IMR-90 (cell line): Measurements from ENCODE around the gene SLC28A2. TPM values are rescaled to one million over a fixed set of nuclear protein-coding genes. Genes with fewer than 3 reads are reported as not detected.

Experiments
- ATAC-seq: fragments of 200-7000 bp; cut with Tn5 transposase; 2 replicates; pipeline ENCODE4 v1.9.1; 2020; ENCODE audit warnings: low read depth, mild to moderate bottlenecking, moderate library complexity
- BruUV-seq: library from RNA; stranded (reverse); fragments of 400-500 nt; replicated peaks from 2 replicates; lab custom pipeline; 2021; lab: Mats Ljungman, UMichigan
- CTCF ChIA-PET: fragments of 300-600 bp; formaldehyde crosslinking; extraction: SDS; loops from one replicate; lab custom pipeline; 2021; ENCODE audit warnings: antibody characterized with exemption; lab: Yijun Ruan, JAX
- POLR2A ChIA-PET: fragments of 300-600 bp; sonication (Branson Sonifier 250); formaldehyde crosslinking; loops from one replicate; lab custom pipeline; 2022; ENCODE audit warnings: antibody characterized with exemption; ENCODE audit not compliant: unreplicated experiment; lab: Charles Lee
- DNase-seq: peaks from one replicate; pipeline ENCODE4 v3.0.0; 2013
- H2AFZ ChIP-seq: replicated peaks from 2 replicates; pipeline ENCODE3; 2013; ENCODE audit warnings: low read length, mild to moderate bottlenecking; ENCODE audit not compliant: poor library complexity
- H2AK5ac ChIP-seq: 2 replicates; pipeline ENCODE4 v1.6.1; 2013; ENCODE audit warnings: low read depth, low read length, inconsistent platforms
- H2AK9ac ChIP-seq: replicated peaks from 2 replicates; pipeline ENCODE3; 2013; ENCODE audit warnings: mild to moderate bottlenecking, low read depth, low read length, moderate library complexity; ENCODE audit not compliant: poor library complexity
- H2BK120ac ChIP-seq: 2 replicates; pipeline ENCODE4 v1.6.1; 2013; ENCODE audit warnings: low read depth, low read length, inconsistent platforms
- H2BK15ac ChIP-seq: 3 replicates; pipeline ENCODE4 v1.6.1; 2013; ENCODE audit warnings: low read depth, low read length, inconsistent platforms
- H2BK20ac ChIP-seq: 2 replicates; pipeline ENCODE4 v1.6.1; 2013; ENCODE audit warnings: low read depth, mild to moderate bottlenecking, inconsistent platforms, low read length, moderate library complexity
- H2BK5ac ChIP-seq: 2 replicates; pipeline ENCODE4 v1.6.1; 2013; ENCODE audit warnings: mild to moderate bottlenecking, low read depth, low read length, inconsistent platforms; ENCODE audit not compliant: poor library complexity, severe bottlenecking
- H3K14ac ChIP-seq: replicated peaks from 2 replicates; pipeline ENCODE4 v1.6.1; 2013; ENCODE audit warnings: low read depth, low read length, inconsistent platforms
- H3K18ac ChIP-seq: 2 replicates; pipeline ENCODE4 v1.6.1; 2013; ENCODE audit warnings: low read depth, low read length, control low read depth
- H3K23ac ChIP-seq: 2 replicates; pipeline ENCODE4 v1.6.1; 2013; ENCODE audit warnings: low read depth, low read length, inconsistent platforms
- H3K27ac ChIP-seq: 2 replicates; pipeline ENCODE4 v1.5.1; 2013; ENCODE audit warnings: mild to moderate bottlenecking, control low read depth, low read length; ENCODE audit not compliant: insufficient read depth
- H3K27me3 ChIP-seq: 2 replicates; pipeline ENCODE4 v1.6.1; 2013; ENCODE audit warnings: low read length; ENCODE audit not compliant: control insufficient read depth, insufficient read depth
- H3K36me3 ChIP-seq: 2 replicates; pipeline ENCODE4 v1.6.1; 2013; ENCODE audit warnings: low read length, mixed read lengths; ENCODE audit not compliant: control insufficient read depth, insufficient read depth
- H3K4ac ChIP-seq: 2 replicates; pipeline ENCODE4 v1.6.1; 2013; ENCODE audit warnings: low read depth, low read length, inconsistent platforms
- H3K4me1 ChIP-seq: 2 replicates; pipeline ENCODE4 v1.6.1; 2013; ENCODE audit warnings: low read length, mixed read lengths; ENCODE audit not compliant: control insufficient read depth, insufficient read depth
- H3K4me2 ChIP-seq: 2 replicates; pipeline ENCODE4 v1.6.1; 2013; ENCODE audit warnings: low read depth, mild to moderate bottlenecking, control low read depth, low read length, moderate library complexity
- H3K4me3 ChIP-seq: 2 replicates; pipeline ENCODE4 v1.5.1; 2013; ENCODE audit warnings: low read depth, mild to moderate bottlenecking, control low read depth, low read length, moderate library complexity; ENCODE audit not compliant: insufficient read depth
- H3K56ac ChIP-seq: 2 replicates; pipeline ENCODE4 v1.6.1; 2013; ENCODE audit warnings: low read length, inconsistent platforms; ENCODE audit not compliant: insufficient read depth; ENCODE audit errors: extremely low read depth
- H3K79me1 ChIP-seq, 2 experiments: 2 replicates each; pipeline ENCODE4 v1.6.1; 2013; ENCODE audit warnings: low read length in 2 of 2, inconsistent platforms in 1 of 2, low read depth in 1 of 2
- H3K9ac ChIP-seq: 2 replicates; pipeline ENCODE4 v1.6.1; 2013; ENCODE audit warnings: low read depth, low read length, control low read depth
- H3K9me1 ChIP-seq: 2 replicates; pipeline ENCODE4 v1.6.1; 2013; ENCODE audit warnings: low read length, inconsistent platforms; ENCODE audit not compliant: insufficient read depth
- H3K9me3 ChIP-seq: 2 replicates; pipeline ENCODE4 v1.6.1; 2013; ENCODE audit warnings: low read length; ENCODE audit not compliant: control insufficient read depth, insufficient read depth
- H4K20me1 ChIP-seq: 2 replicates; pipeline ENCODE4 v1.6.1; 2013; ENCODE audit warnings: low read length, inconsistent platforms; ENCODE audit not compliant: insufficient read depth
- H4K5ac ChIP-seq: 2 replicates; pipeline ENCODE4 v1.6.1; 2013; ENCODE audit warnings: mild to moderate bottlenecking, low read depth, low read length, control low read depth
- H4K8ac ChIP-seq, 2 experiments: 2 replicates each; pipeline ENCODE4 v1.6.1; 2013; ENCODE audit warnings: low read depth in 2 of 2, low read length in 2 of 2, control low read depth in 1 of 2, inconsistent platforms in 1 of 2
- H4K91ac ChIP-seq: 2 replicates; pipeline ENCODE4 v1.6.1; 2013; ENCODE audit warnings: low read depth, low read length, inconsistent platforms; ENCODE audit not compliant: insufficient read depth
- BHLHE40 ChIP-seq: fragments of 150-350 bp; IDR thresholded peaks from 2 replicates; pipeline ENCODE4 v1.6.1; 2016; ENCODE audit warnings: mild to moderate bottlenecking, low read depth, low read length
- CEBPB ChIP-seq: IDR thresholded peaks from 2 replicates; pipeline ENCODE4 v1.6.1; 2012; ENCODE audit warnings: low read depth, low read length, improper control_type of control experiment
- CHD1 ChIP-seq: IDR thresholded peaks from 2 replicates; pipeline ENCODE4 v1.6.1; 2012; ENCODE audit warnings: low read depth, low read length, improper control_type of control experiment
- FOS ChIP-seq: fragments of 150-350 bp; IDR thresholded peaks from 2 replicates; pipeline ENCODE4 v1.6.1; 2016; ENCODE audit warnings: low read depth, low read length
- MAZ ChIP-seq: IDR thresholded peaks from 2 replicates; pipeline ENCODE4 v1.6.1; 2012; ENCODE audit warnings: low read depth, mild to moderate bottlenecking, low read length, improper control_type of control experiment, moderate library complexity, borderline replicate concordance
- MXI1 ChIP-seq: IDR thresholded peaks from 2 replicates; pipeline ENCODE4 v1.6.1; 2012; ENCODE audit warnings: low read depth, mild to moderate bottlenecking, low read length, moderate library complexity, borderline replicate concordance
- NFE2L2 ChIP-seq: fragments of 150-350 bp; IDR thresholded peaks from 2 replicates; pipeline ENCODE4 v1.6.1; 2016; ENCODE audit warnings: low read depth, mild to moderate bottlenecking, low read length
- POLR2A ChIP-seq: IDR thresholded peaks from 2 replicates; pipeline ENCODE4 v1.6.1; 2012; ENCODE audit warnings: mild to moderate bottlenecking, low read depth, low read length
- RAD21 ChIP-seq: IDR thresholded peaks from 2 replicates; pipeline ENCODE4 v1.6.1; 2012; ENCODE audit warnings: low read length, improper control_type of control experiment
- RCOR1 ChIP-seq: IDR thresholded peaks from 2 replicates; pipeline ENCODE4 v1.6.1; 2012; ENCODE audit warnings: mild to moderate bottlenecking, low read length, improper control_type of control experiment; ENCODE audit not compliant: insufficient replicate concordance
- RFX5 ChIP-seq: IDR thresholded peaks from 2 replicates; pipeline ENCODE4 v1.8.0; 2012; ENCODE audit warnings: low read depth, mild to moderate bottlenecking, low read length, moderate library complexity
- SMC3 ChIP-seq: fragments of 150-350 bp; IDR thresholded peaks from 2 replicates; pipeline ENCODE4 v1.6.1; 2016; ENCODE audit warnings: low read depth, mild to moderate bottlenecking, antibody characterized with exemption, low read length, moderate library complexity
- WGBS, 2 experiments: methylation state at CpG; one replicate each; pipeline versions ENCODE4 v1.1.5 to v1.1.7; 2013; ENCODE audit warnings: missing lambda C conversion rate in 2 of 2; ENCODE audit not compliant: insufficient read length in 1 of 2; ENCODE audit errors: extremely low coverage in 2 of 2; 5-methylcytosine and 5-hydroxymethylcytosine counted together
- dilution Hi-C: fragments of 300-500 bp; cut with HindIII; formaldehyde crosslinking; loops from one replicate; pipeline ENCODE4 v1.14.3; 2018; ENCODE audit warnings: low sequenced_read_pairs; ENCODE audit not compliant: unreplicated experiment
- in situ Hi-C: fragments of 300-500 bp; cut with MboI; formaldehyde crosslinking; loops from 3 replicates; pipeline ENCODE4 v1.14.3; 2019; ENCODE audit warnings: low sequenced_read_pairs, inconsistent platforms, mixed read lengths
- intact Hi-C: fragments of 100-400 bp; cut with micrococcal nuclease; formaldehyde crosslinking; loops from 2 replicates; pipeline ENCODE4 v1.10.0; 2022
- polyA plus RNA-seq, 3 experiments: library from polyadenylated mRNA; depleted of rRNA; stranded (reverse); fragments of >200 nt; gene quantifications; 2 replicates each; pipeline ENCODE4 v1.2.3, GENCODE V29; 2012; ENCODE audit warnings: low replicate concordance in 1 of 3
- total RNA-seq: library from RNA; depleted of rRNA; stranded (reverse); fragments of >200 nt; gene quantifications from 2 replicates; pipeline ENCODE4 v1.2.3, GENCODE V29; 2012
- TF ChIP-seq, protein P1 (sequence below): fragments of 150-350 bp; IDR thresholded peaks from 2 replicates; pipeline ENCODE4 v1.6.1; 2017; ENCODE audit warnings: mild to moderate bottlenecking, antibody characterized with exemption, low read length, low read depth
- TF ChIP-seq, protein P2 (sequence below): conservative IDR thresholded peaks from 2 replicates; pipeline ENCODE4 v1.5.1; 2012; ENCODE audit warnings: mild to moderate bottlenecking, low read depth, low read length, improper control_type of control experiment
- TF ChIP-seq, protein P3 (sequence below): fragments of 150-350 bp; IDR thresholded peaks from 2 replicates; pipeline ENCODE4 v1.6.1; 2016; ENCODE audit warnings: low read depth, mild to moderate bottlenecking, low read length, moderate library complexity, borderline replicate concordance

Gene SLC28A2
- total and polyA plus RNA-seq, 2 of the 4 experiments (the other 2 are of a cell fraction): not detected

DNA sequence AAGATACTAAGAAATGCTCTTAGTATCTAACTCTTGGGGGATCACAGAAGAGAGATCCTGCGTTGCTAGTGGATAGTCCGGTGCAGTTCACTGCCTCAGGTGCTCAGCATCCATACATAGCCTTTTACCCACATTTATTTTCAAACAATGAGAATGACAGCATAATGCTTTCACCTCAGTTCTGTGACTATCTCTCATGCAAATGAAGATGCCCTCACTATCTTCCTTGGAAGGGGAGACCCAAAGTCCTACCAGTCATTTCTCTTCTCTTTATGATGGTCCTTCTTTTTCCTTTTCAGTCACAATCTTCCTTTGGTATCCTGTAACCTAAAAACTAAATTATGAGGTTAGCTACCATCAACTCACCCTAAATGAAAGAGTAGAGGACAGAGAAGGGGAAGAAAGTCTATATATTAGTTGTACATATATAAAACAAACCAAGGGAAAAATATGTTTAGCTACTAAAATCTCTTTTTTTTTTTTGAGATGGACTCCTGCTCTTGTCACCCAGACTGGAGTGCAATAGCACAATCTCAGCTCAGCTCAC, 30.9 kb upstream of the SLC28A2 start:
- Histone ChIP-seq H3K4me2 (no peak overlapping the region), H4K91ac (no peak overlapping the region), H3K4me3 (no peak overlapping the region), H3K9ac (no peak overlapping the region), H4K20me1 (no peaks in the 10 kb centered on the region), H2AFZ (no peak overlapping the region), H2BK120ac (no peak overlapping the region), H3K4me1 (no peaks in the 10 kb centered on the region), H3K36me3 (no peaks in the 10 kb centered on the region), H3K9me1 (no peaks in the 10 kb centered on the region), H3K27me3 (peaks cover 13% of the 10 kb centered on the region; the same call in 1 of the 2 replicates), H3K14ac (no peak overlapping the region), H3K9me3 (no peaks in the 10 kb centered on the region), H3K27ac (no peak overlapping the region), H3K23ac (no peak overlapping the region), H2AK5ac (no peak overlapping the region), H2BK20ac (no peak overlapping the region), H4K8ac (no peak overlapping the region), H2BK5ac (no peak overlapping the region), H3K56ac (no peak overlapping the region), H3K4ac (no peak overlapping the region), H2BK15ac (no peak overlapping the region), H4K5ac (no peak overlapping the region), H2AK9ac (no peak overlapping the region), H3K79me1 (no peaks in the 10 kb centered on the region), H3K18ac (no peak overlapping the region)
- intact Hi-C loops (no loop called here), dilution Hi-C loops (no loop called here), in situ Hi-C loops (no loop called here)
- no TSS peak for BruUV-seq
- POLR2A ChIA-PET: no interaction called here
- DNase-seq (no peak), ATAC-seq (no peak)
- no CpG with 5 or more reads among the region's 2 CpGs for WGBS, 2 experiments
- CTCF ChIA-PET: no interaction called here
- TF ChIP-seq BHLHE40: no peak
- no peak for TF ChIP-seq CEBPB
- no peak for TF ChIP-seq POLR2A
- TF ChIP-seq RAD21: no peak
- TF ChIP-seq FOS: no peak
- TF ChIP-seq SMC3: no peak
- no peak for TF ChIP-seq RCOR1
- TF ChIP-seq MXI1: no peak
- TF ChIP-seq, protein P1, sequence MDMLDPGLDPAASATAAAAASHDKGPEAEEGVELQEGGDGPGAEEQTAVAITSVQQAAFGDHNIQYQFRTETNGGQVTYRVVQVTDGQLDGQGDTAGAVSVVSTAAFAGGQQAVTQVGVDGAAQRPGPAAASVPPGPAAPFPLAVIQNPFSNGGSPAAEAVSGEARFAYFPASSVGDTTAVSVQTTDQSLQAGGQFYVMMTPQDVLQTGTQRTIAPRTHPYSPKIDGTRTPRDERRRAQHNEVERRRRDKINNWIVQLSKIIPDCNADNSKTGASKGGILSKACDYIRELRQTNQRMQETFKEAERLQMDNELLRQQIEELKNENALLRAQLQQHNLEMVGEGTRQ: no peak
- TF ChIP-seq, protein P2, sequence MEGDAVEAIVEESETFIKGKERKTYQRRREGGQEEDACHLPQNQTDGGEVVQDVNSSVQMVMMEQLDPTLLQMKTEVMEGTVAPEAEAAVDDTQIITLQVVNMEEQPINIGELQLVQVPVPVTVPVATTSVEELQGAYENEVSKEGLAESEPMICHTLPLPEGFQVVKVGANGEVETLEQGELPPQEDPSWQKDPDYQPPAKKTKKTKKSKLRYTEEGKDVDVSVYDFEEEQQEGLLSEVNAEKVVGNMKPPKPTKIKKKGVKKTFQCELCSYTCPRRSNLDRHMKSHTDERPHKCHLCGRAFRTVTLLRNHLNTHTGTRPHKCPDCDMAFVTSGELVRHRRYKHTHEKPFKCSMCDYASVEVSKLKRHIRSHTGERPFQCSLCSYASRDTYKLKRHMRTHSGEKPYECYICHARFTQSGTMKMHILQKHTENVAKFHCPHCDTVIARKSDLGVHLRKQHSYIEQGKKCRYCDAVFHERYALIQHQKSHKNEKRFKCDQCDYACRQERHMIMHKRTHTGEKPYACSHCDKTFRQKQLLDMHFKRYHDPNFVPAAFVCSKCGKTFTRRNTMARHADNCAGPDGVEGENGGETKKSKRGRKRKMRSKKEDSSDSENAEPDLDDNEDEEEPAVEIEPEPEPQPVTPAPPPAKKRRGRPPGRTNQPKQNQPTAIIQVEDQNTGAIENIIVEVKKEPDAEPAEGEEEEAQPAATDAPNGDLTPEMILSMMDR: no peak
- no peak for TF ChIP-seq NFE2L2
- TF ChIP-seq MAZ: no peak
- no peak for TF ChIP-seq RFX5
- TF ChIP-seq, protein P3, sequence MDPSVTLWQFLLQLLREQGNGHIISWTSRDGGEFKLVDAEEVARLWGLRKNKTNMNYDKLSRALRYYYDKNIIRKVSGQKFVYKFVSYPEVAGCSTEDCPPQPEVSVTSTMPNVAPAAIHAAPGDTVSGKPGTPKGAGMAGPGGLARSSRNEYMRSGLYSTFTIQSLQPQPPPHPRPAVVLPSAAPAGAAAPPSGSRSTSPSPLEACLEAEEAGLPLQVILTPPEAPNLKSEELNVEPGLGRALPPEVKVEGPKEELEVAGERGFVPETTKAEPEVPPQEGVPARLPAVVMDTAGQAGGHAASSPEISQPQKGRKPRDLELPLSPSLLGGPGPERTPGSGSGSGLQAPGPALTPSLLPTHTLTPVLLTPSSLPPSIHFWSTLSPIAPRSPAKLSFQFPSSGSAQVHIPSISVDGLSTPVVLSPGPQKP: no peak
- TF ChIP-seq CHD1: no peak
